ENCODE measurements around the gene HNF1A. TPM values are rescaled to one million over a fixed set of nuclear protein-coding genes. Genes with fewer than 3 reads are reported as not detected.

Gene HNF1A
- total and polyA plus RNA-seq, 2 of the 13 experiments (the other 11 are each of a cell fraction or from before 2014, with no cell fraction given): 13.4 to 34.7 TPM

GRCh38 chr12:121025442-121026226 is 47.3 kb downstream of the HNF1A start (continued):
- 0 out of 2 replicates have a peak, but pooled peaks have one; percentile 52 for TF ChIP-seq ARID3A (IDR thresholded peaks at IDR 0.05; ENCODE audit: low read depth, low read length)
- no peak; the same call in 1 of the 2 replicates for TF ChIP-seq ELF3 (CRISPR knock-in tag; IDR thresholded peaks at IDR 0.05)
- TF ChIP-seq ZNF577 (CRISPR knock-in tag; IDR thresholded peaks at IDR 0.05; ENCODE audit: borderline replicate concordance, low read depth): no peak
- TF ChIP-seq ARHGAP35 (CRISPR knock-in tag; IDR thresholded peaks at IDR 0.05; ENCODE audit: borderline replicate concordance): no peak; the same call in 1 of the 2 replicates
- TF ChIP-seq GMEB1 (CRISPR knock-in tag; IDR thresholded peaks at IDR 0.05; ENCODE audit: borderline replicate concordance): no peak
- peak in 1 of 2 experiments; percentile 68; a peak in 2 of 4 replicates for TF ChIP-seq EP300 (IDR thresholded peaks at IDR 0.05; ENCODE audit: low read depth in 2 of 2, low read length in 2 of 2)
- TF ChIP-seq EP300 (CRISPR knock-in tag; IDR thresholded peaks at IDR 0.05; ENCODE audit: borderline replicate concordance): peak; percentile 27; the same call in 1 of the 2 replicates
- TF ChIP-seq HNF4G (IDR thresholded peaks at IDR 0.05; ENCODE audit: borderline replicate concordance, low read depth, low read length): peak; percentile 86
- TF ChIP-seq HNF4G (CRISPR knock-in tag; IDR thresholded peaks at IDR 0.05; ENCODE audit: borderline replicate concordance, low read depth): peak; percentile 45
- no peak for TF ChIP-seq ZBTB38 (CRISPR knock-in tag; IDR thresholded peaks at IDR 0.05)
- TF ChIP-seq ZNF232 (CRISPR knock-in tag; IDR thresholded peaks at IDR 0.05; ENCODE audit: borderline replicate concordance): 0 out of 2 replicates have a peak, but pooled peaks have one; percentile 19
- no peak for TF ChIP-seq ZNF546 (CRISPR knock-in tag; conservative IDR thresholded peaks at IDR 0.05)
- TF ChIP-seq GPN1 (CRISPR knock-in tag; IDR thresholded peaks at IDR 0.05; ENCODE audit: borderline replicate concordance): no peak
- TF ChIP-seq ZNF879 (CRISPR knock-in tag; IDR thresholded peaks at IDR 0.05): no peak
- no peak for TF ChIP-seq ZNF383 (CRISPR knock-in tag; IDR thresholded peaks at IDR 0.05; ENCODE audit: borderline replicate concordance)
- TF ChIP-seq LRRFIP1 (CRISPR knock-in tag; conservative IDR thresholded peaks at IDR 0.05): no peak
- TF ChIP-seq ESRRA (CRISPR knock-in tag; IDR thresholded peaks at IDR 0.05; ENCODE audit: low read depth): no peak
- TF ChIP-seq NKX3-1 (CRISPR knock-in tag; IDR thresholded peaks at IDR 0.05): no peak
- no peak for TF ChIP-seq ZNF513 (CRISPR knock-in tag; conservative IDR thresholded peaks at IDR 0.05)
- no peak for TF ChIP-seq DBP (CRISPR knock-in tag; IDR thresholded peaks at IDR 0.05; ENCODE audit: not compliant biosample characterization)

Data from HepG2 (cell line).